HCT116 (cell line): ENCODE data around the gene LIPE.

Source experiments
- JUND ChIP-seq: IDR thresholded peaks from 2 replicates; pipeline ENCODE4 v1.6.1; 2012
- POLR2A ChIP-seq: IDR thresholded peaks from 2 replicates; pipeline ENCODE4 v1.7.0; 2011; ENCODE audit warnings: borderline replicate concordance; ENCODE audit not compliant: insufficient read depth, insufficient read length; ENCODE audit errors: extremely low read depth
- POLR2AphosphoS5 ChIP-seq: IDR thresholded peaks from 2 replicates; pipeline ENCODE4 v1.6.1; 2011; ENCODE audit warnings: mild to moderate bottlenecking, low read depth, low read length, moderate library complexity
- REST ChIP-seq: IDR thresholded peaks from 2 replicates; pipeline ENCODE4 v1.6.1; 2012; ENCODE audit warnings: low read depth
- ZFX ChIP-seq: fragments of 450-650 bp; IDR thresholded peaks from 2 replicates; pipeline ENCODE4 v1.6.1; 2017
- ZNF274 ChIP-seq: fragments of 200-500 bp; sonication (Bioruptor generic); IDR thresholded peaks from 2 replicates; pipeline ENCODE4 v1.6.1; 2014; ENCODE audit warnings: mild to moderate bottlenecking, low read depth, low read length, inconsistent platforms

GRCh38 chr19:42402376-42403116, 24.6 kb downstream of the LIPE start:
- TF ChIP-seq REST (no peak), POLR2A (no peak), ZFX (no peak), JUND (no peak), ZNF274 (no peak), POLR2AphosphoS5 (no peak)
